Hepatocyte (in vitro differentiated cells): ENCODE measurements around the gene ALPP.

Source experiments
- EZH2phosphoT487 ChIP-seq: fragments of 200-600 bp; sonication (generic); IDR thresholded peaks from one replicate; pipeline ENCODE4 v1.6.1; 2018; ENCODE audit warnings: antibody characterized with exemption, mild to moderate bottlenecking, low read depth, moderate library complexity; ENCODE audit not compliant: unreplicated experiment, severe bottlenecking
- TF ChIP-seq, protein P1 (sequence below): fragments of 200-600 bp; sonication (generic); IDR thresholded peaks from 2 replicates; pipeline ENCODE4 v1.5.1; 2016; ENCODE audit warnings: antibody characterized with exemption, mild to moderate bottlenecking; ENCODE audit not compliant: poor library complexity

DNA sequence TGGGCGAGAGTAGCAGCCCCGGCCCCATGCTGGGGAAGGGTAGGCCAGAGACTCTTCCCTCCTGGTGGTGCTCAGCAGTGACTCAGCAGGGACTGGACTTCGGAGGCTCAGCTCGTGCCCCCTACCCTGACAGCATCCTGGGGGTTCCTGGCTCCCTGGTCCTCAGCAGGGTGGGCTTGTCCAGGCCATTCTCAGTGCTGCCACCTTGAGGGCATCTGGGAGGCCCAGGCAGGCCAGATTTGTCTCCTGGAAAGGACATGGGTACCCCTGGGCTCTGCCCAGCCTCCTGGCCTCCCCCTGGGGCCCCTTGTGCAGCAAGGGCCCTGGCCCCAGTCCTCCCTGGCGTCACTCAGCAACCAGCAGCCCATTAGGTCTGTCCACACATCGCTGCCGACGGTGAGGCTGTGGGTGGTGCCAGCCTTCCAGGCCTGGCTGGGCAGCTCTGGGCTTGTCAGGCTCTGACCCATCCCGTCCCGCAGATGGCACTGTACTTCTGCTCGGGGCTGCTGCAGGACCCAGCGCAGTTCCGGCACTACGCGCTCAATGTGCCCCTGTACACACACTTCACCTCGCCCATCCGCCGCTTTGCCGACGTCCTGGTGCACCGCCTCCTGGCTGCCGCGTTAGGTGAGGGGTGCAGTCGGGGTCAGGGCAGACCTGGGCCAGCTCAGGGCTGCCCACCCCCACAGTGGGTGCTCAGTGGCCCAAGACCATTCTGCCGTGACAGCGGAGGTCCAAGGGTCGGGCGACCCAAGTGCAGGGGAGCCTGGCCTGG lies 45.0 kb upstream of the ALPP start:
- TF ChIP-seq, protein P1, sequence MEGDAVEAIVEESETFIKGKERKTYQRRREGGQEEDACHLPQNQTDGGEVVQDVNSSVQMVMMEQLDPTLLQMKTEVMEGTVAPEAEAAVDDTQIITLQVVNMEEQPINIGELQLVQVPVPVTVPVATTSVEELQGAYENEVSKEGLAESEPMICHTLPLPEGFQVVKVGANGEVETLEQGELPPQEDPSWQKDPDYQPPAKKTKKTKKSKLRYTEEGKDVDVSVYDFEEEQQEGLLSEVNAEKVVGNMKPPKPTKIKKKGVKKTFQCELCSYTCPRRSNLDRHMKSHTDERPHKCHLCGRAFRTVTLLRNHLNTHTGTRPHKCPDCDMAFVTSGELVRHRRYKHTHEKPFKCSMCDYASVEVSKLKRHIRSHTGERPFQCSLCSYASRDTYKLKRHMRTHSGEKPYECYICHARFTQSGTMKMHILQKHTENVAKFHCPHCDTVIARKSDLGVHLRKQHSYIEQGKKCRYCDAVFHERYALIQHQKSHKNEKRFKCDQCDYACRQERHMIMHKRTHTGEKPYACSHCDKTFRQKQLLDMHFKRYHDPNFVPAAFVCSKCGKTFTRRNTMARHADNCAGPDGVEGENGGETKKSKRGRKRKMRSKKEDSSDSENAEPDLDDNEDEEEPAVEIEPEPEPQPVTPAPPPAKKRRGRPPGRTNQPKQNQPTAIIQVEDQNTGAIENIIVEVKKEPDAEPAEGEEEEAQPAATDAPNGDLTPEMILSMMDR: peak; percentile 44
- no peak for TF ChIP-seq EZH2phosphoT487
